A549 (cell line): ENCODE data around the gene ZNF365.

Experiments used
- CEBPB ChIP-seq, 2 experiments: fragments of >200 bp in 1 of 2; sonication (Bioruptor Twin) in 1 of 2; formaldehyde crosslinking in 1 of 2; IDR thresholded peaks; 2 replicates each; pipeline ENCODE4 v1.6.1; 2012 to 2016
- E2F6 ChIP-seq: IDR thresholded peaks from 2 replicates; pipeline ENCODE4 v1.6.1; 2012; ENCODE audit warnings: low read depth, borderline replicate concordance
- EP300 ChIP-seq, 2 experiments: fragments of >200 bp; sonication (Bioruptor Twin); formaldehyde crosslinking; IDR thresholded peaks; 2 replicates in 1 of 2; 3 replicates in 1 of 2; pipeline ENCODE4 v1.6.1; 2016 to 2017
- HMGXB4 ChIP-seq: fragments of 250-450 bp; sonication (Bioruptor Pico); IDR thresholded peaks from 2 replicates; pipeline ENCODE4 v1.5.0; 2021; ENCODE audit warnings: mild to moderate bottlenecking, moderate library complexity, borderline replicate concordance
- MAZ ChIP-seq: fragments of 150-350 bp; IDR thresholded peaks from 2 replicates; pipeline ENCODE4 v1.6.1; 2014; ENCODE audit warnings: antibody characterized with exemption, low read depth, low read length, borderline replicate concordance
- NFE2L2 ChIP-seq: fragments of 150-350 bp; conservative IDR thresholded peaks from 2 replicates; pipeline ENCODE4 v1.6.1; 2014; ENCODE audit warnings: low read length
- NPAS2 ChIP-seq: fragments of 250-450 bp; sonication (Bioruptor Pico); IDR thresholded peaks from 2 replicates; pipeline ENCODE4 v1.8.0; 2022; ENCODE audit warnings: mild to moderate bottlenecking, moderate library complexity, borderline replicate concordance
- POLR2A ChIP-seq: IDR thresholded peaks from 2 replicates; pipeline ENCODE4 v1.6.1; 2012; ENCODE audit warnings: mild to moderate bottlenecking, low read length
- RCOR1 ChIP-seq: fragments of 150-350 bp; IDR thresholded peaks from 2 replicates; pipeline ENCODE4 v1.6.1; 2014; ENCODE audit warnings: antibody characterized with exemption, low read length, low read depth
- SMC3 ChIP-seq: fragments of >200 bp; sonication (Bioruptor Twin); formaldehyde crosslinking; IDR thresholded peaks from 3 replicates; pipeline ENCODE4 v1.6.1; 2018; ENCODE audit warnings: inconsistent platforms
- TF ChIP-seq, protein P1 (sequence below): fragments of >200 bp; sonication (Bioruptor Twin); formaldehyde crosslinking; IDR thresholded peaks from 3 replicates; pipeline ENCODE4 v1.5.1; 2016
- TF ChIP-seq, protein P2 (sequence below): fragments of 450-650 bp; IDR thresholded peaks from 2 replicates; pipeline ENCODE4 v1.6.1; 2014; ENCODE audit warnings: antibody characterized with exemption
- TF ChIP-seq, protein P3 (sequence below): IDR thresholded peaks from 2 replicates; pipeline ENCODE4 v1.6.1; 2012

- TF ChIP-seq NFE2L2 (no peak), RCOR1 (no peak), EP300 (IDR thresholded peaks at IDR 0.05) (no peak), SMC3 (no peak), POLR2A (peak; percentile 17; the same call in 1 of the 2 replicates), E2F6 (peak; percentile 52; the same call in 1 of the 2 replicates), MAZ (no peak), HMGXB4 (no peak), NPAS2 (CRISPR knock-in tag) (no peak), CEBPB (IDR thresholded peaks at IDR 0.05) (no peak)
- TF ChIP-seq, protein P1, sequence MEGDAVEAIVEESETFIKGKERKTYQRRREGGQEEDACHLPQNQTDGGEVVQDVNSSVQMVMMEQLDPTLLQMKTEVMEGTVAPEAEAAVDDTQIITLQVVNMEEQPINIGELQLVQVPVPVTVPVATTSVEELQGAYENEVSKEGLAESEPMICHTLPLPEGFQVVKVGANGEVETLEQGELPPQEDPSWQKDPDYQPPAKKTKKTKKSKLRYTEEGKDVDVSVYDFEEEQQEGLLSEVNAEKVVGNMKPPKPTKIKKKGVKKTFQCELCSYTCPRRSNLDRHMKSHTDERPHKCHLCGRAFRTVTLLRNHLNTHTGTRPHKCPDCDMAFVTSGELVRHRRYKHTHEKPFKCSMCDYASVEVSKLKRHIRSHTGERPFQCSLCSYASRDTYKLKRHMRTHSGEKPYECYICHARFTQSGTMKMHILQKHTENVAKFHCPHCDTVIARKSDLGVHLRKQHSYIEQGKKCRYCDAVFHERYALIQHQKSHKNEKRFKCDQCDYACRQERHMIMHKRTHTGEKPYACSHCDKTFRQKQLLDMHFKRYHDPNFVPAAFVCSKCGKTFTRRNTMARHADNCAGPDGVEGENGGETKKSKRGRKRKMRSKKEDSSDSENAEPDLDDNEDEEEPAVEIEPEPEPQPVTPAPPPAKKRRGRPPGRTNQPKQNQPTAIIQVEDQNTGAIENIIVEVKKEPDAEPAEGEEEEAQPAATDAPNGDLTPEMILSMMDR, result no peak
- TF ChIP-seq, protein P2, sequence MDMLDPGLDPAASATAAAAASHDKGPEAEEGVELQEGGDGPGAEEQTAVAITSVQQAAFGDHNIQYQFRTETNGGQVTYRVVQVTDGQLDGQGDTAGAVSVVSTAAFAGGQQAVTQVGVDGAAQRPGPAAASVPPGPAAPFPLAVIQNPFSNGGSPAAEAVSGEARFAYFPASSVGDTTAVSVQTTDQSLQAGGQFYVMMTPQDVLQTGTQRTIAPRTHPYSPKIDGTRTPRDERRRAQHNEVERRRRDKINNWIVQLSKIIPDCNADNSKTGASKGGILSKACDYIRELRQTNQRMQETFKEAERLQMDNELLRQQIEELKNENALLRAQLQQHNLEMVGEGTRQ, result no peak
- TF ChIP-seq, protein P3, sequence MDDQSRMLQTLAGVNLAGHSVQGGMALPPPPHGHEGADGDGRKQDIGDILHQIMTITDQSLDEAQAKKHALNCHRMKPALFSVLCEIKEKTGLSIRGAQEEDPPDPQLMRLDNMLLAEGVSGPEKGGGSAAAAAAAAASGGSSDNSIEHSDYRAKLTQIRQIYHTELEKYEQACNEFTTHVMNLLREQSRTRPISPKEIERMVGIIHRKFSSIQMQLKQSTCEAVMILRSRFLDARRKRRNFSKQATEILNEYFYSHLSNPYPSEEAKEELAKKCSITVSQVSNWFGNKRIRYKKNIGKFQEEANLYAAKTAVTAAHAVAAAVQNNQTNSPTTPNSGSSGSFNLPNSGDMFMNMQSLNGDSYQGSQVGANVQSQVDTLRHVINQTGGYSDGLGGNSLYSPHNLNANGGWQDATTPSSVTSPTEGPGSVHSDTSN, result no peak
Measured at GRCh38 chr10:62373995-62374861, at the start of gene ZNF365.
